ENCODE results near the gene KLRG1.

Gene KLRG1

GRCh38 chr12:8985213-8985754 lies 4.1 kb upstream of the KLRG1 start:
- no peak for DNase-seq (ENCODE audit: low spot score)

GRCh38 chr12:8987163-8987562 lies 2.2 kb upstream of the KLRG1 start:
- DNase-seq (ENCODE audit: low spot score), result no peak

DNA sequence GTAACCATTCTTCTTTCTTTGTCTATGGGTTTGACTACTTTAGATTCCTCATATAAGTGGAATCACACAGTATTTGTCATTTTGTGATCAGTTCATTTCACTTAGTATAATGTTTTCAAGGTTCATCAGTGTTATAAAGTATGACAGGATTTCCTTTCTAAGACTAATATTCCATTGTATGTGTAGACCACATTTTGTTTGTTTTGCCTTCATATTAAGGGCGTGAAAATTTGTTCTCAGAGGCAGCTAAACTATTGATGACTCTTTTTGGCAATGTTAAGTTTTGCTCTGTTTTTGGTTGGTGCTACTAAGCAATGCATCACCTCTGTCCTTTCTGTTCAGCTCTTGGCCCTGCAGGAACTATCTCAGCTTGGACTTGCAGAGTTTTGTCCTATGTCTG lies 1.7 kb upstream of the KLRG1 start:
- DNase-seq (ENCODE audit: low spot score), result no peak

- DNase-seq (ENCODE audit: low spot score), result no peak
Measured at GRCh38 chr12:8991371-8992345, 2.3 kb downstream of the KLRG1 start.

DNA sequence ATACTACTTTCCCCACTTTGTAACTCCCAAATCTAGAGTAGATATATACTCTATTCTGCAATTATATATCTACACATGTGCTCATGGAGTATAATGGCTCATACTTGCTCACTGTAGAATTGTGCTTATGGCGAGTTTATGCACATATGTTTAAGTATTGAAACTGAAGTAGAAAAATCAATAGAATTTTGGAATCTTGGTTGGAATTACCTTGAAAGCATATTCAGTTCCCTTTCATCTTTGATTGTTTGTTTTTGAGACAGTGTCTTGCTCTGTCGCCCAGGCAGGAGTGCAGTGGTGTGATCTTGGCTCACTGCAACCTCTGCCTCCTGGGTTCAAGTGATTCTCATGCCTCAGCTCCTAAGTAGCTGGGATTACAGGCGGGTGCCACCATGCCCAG lies 4.5 kb downstream of the KLRG1 start:
- no peak for DNase-seq (ENCODE audit: low spot score)

DNA sequence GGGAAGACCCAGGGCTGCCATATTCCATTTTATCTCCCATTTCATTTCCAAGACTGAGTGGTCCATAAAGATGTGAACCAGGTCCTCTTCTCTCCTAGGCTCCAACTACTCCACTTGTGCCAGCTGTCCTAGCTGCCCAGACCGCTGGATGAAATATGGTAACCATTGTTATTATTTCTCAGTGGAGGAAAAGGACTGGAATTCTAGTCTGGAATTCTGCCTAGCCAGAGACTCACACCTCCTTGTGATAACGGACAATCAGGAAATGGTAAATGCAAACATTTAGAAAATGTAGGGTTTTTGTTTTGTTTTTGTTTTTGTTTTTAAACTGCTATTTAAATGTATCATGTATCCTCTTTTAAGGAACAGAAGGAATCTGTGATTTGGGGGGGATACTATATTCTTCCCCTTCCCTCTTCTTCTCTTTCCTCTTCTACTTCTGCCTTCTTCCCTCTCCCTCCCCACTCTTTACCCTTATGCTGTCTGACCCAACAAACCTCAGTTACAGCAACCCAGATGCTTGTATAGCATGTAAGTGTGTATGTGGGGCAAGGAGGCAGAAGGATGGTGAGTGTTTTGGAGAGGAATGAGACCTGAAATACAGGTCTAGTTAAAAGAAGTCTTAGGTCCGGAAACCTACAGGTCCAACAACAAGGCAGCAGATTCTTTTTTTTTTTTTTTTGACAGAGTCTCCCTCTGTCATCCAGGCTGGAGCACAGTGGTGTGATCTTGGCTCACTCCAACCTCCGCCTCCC lies 5.9 kb downstream of the KLRG1 start:
- no peak for DNase-seq (ENCODE audit: low spot score)

- DNase-seq (ENCODE audit: low spot score), result no peak
Measured at GRCh38 chr12:8996682-8997405, 7.5 kb downstream of the KLRG1 start.

- no peak for DNase-seq (ENCODE audit: low spot score)
Measured at GRCh38 chr12:9001233-9001632, 11.9 kb downstream of the KLRG1 start.

DNA sequence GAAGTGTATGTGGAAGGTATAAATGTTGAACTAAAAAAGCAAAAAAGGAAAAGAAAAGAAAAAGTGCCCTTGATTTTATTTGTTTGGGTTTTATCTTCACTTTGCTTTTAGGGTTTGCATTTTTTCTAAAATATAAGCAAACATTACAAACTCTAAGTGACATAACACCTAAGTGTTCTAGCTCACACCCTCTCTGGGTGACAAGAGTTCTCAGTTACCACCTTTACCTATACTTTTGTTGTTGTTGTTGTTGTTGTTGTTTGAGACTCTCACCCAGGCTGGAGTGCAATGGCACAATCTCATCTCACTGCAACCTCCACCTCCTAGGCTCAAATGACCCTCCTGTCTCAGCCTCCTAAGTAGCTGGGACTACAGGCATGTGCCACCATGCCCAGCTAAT lies 13.0 kb downstream of the KLRG1 start:
- DNase-seq (ENCODE audit: low spot score), result no peak

DNA sequence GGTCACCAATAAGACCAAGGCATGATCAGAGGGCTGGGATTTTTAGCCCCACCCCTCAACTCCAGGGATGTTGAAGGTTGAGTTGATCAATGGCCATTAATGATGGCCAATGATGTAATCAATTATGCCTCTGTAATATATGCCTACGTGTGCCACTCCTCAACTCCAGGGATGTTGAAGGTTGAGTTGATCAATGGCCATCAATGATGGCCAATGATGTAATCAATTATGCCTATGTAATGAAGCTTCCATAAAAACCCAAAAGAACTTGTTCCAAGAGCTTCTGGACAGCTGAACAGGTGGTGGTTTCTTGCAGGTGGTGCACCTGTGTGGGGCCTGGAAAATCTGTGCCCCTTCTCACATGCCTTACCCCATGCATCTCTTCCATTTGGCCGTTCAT lies 33.2 kb downstream of the KLRG1 start:
- DNase-seq (ENCODE audit: low spot score), result no peak

- no peak for DNase-seq (ENCODE audit: low spot score)
Measured at GRCh38 chr12:9024512-9024911, 35.2 kb downstream of the KLRG1 start.

GRCh38 chr12:9027161-9028059 lies 38.1 kb downstream of the KLRG1 start:
- no peak for DNase-seq (ENCODE audit: low spot score)

DNA sequence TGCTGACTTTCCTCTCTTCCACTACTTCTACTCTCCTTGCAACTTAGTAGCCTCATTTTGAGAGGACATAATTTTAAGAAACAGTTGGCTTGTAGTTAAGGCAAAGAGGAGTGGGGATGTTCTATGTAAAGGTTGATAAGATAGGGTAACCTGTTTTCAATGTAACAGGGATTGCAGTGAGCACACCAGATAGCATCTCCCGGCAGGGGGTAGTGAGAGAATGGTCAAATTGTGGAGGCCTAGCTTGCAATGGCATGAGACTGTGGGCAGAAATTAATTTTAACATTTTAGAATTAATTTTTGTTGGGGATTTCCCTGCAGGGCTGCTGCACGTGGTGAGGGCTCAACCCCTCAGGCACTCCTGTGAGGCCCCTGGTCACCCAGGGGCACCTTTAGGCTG lies 41.4 kb downstream of the KLRG1 start:
- DNase-seq (ENCODE audit: low spot score), result no peak

DNA sequence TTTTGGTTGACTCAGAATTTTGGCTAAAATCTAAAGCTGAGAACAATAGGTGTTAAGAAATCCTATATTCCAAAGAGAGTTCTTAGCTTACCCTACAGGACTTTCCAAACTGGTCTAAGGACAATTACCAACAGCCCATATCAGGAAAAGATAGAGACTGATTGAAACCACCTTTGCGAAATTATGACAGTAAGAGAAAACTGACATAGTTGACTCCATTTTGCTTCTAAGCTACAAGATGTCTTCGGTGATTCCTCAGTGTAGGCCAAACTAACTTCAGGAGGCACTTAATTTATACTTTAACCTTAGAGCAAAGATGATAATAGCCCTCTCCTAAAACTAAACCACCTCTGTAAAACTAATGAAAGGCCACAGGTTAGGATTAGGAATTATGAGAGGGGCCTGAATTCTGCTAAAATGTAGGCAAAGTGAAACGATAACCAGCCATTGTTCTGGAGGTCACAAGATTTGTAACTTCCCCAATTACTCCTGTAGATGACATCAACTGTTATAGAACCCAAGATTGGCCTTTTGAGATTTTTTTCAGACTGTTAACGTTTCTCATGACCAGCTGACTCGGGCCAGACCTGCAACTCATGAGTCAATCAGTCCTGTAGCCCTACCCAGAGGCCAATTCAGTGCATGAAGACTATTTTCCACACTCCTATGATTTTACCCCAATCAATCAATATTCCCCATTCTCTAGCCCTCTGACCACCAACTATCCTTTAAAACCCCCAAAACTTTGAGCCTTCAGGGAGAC lies 43.0 kb downstream of the KLRG1 start:
- DNase-seq (ENCODE audit: low spot score), result no peak

- DNase-seq (ENCODE audit: low spot score), result no peak
Measured at GRCh38 chr12:9033265-9033887, 44.0 kb downstream of the KLRG1 start.

GRCh38 chr12:9034095-9034494 lies 44.7 kb downstream of the KLRG1 start:
- no peak for DNase-seq (ENCODE audit: low spot score)

- DNase-seq (ENCODE audit: low spot score), result no peak
Measured at GRCh38 chr12:9036227-9036626, 46.9 kb downstream of the KLRG1 start.

DNA sequence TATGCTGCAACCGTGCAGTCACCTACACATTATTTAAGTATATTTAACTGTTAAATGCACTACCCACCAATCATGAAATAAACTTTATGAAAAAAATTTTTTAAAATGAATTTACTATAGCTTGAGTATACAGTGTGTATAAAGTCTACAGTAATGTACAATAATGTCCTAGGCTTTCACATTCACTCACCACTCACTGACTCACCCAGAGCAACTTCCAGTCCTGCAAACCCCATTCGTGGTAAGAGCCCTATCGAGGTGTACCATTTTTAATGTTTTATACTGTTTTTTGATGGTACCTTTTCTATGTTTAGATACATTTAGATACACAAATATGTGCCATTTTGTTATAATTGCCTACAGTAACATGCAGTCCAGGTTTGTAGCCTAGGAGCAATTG lies 48.1 kb downstream of the KLRG1 start:
- no peak for DNase-seq (ENCODE audit: low spot score)

- peak; percentile 75 for DNase-seq (ENCODE audit: low spot score)
Measured at GRCh38 chr12:9039397-9039977, 50.1 kb downstream of the KLRG1 start.
